Endometrial microvascular endothelial cells (primary cell): ENCODE data around the gene MTOR. TPM values are rescaled to one million over a fixed set of nuclear protein-coding genes. Genes with fewer than 3 reads are reported as not detected.

Experiments used
- in situ Hi-C: cut with HindIII; loops from 2 replicates; pipeline ENCODE4 v1.10.0; 2017; ENCODE audit warnings: low sequenced_read_pairs, low pct_unique_long_range_greater_than_20kb; ENCODE audit errors: inconsistent ontology term
- total RNA-seq: library from RNA; depleted of rRNA; stranded (reverse); fragments of >200 nt; gene quantifications from one replicate; pipeline ENCODE4 v1.2.3, GENCODE V29; 2015; ENCODE audit errors: inconsistent ontology term

The MTOR gene
- total RNA-seq, 1 donor from 2014 or later = 49.7 TPM

GRCh38 chr1:11233208-11233607 lies 29.1 kb downstream of the MTOR start:
- in situ Hi-C loops = no loop called here

- in situ Hi-C loops = no loop called here
These were observed 33.1 kb downstream of the MTOR start for GRCh38 chr1:11229203-11229602.

GRCh38 chr1:11227106-11228077 lies 35.0 kb downstream of the MTOR start:
- in situ Hi-C loops = no loop called here

GRCh38 chr1:11216074-11216473 lies 46.3 kb downstream of the MTOR start:
- in situ Hi-C loops = no loop called here

GRCh38 chr1:11215381-11216005 lies 46.9 kb downstream of the MTOR start:
- in situ Hi-C loops = no loop called here

- in situ Hi-C loops = no loop called here
These were observed 47.5 kb downstream of the MTOR start for GRCh38 chr1:11214698-11215380.

- in situ Hi-C loops = no loop called here
These were observed 50.3 kb downstream of the MTOR start for GRCh38 chr1:11211925-11212587.

- in situ Hi-C loops = no loop called here
These were observed 50.9 kb downstream of the MTOR start for GRCh38 chr1:11211461-11211860.

- in situ Hi-C loops = no loop called here
These were observed 54.3 kb downstream of the MTOR start for GRCh38 chr1:11207898-11208611.

- in situ Hi-C loops = no loop called here
These were observed 57.8 kb downstream of the MTOR start for GRCh38 chr1:11204396-11205190.

- in situ Hi-C loops = no loop called here
These were observed 63.3 kb downstream of the MTOR start for GRCh38 chr1:11198851-11199594.

- in situ Hi-C loops = no loop called here
These were observed 64.1 kb downstream of the MTOR start for GRCh38 chr1:11198257-11198656.

GRCh38 chr1:11197359-11197758 lies 65.0 kb downstream of the MTOR start:
- in situ Hi-C loops = no loop called here

- in situ Hi-C loops = no loop called here
These were observed 65.4 kb downstream of the MTOR start for GRCh38 chr1:11196945-11197344.

GRCh38 chr1:11194407-11195176 lies 67.8 kb downstream of the MTOR start:
- in situ Hi-C loops = no loop called here

GRCh38 chr1:11193376-11193775 lies 69.0 kb downstream of the MTOR start:
- in situ Hi-C loops = no loop called here
